ENCODE data around the gene IRF6.

GRCh38 chr1:209768354-209768774 lies 37.6 kb downstream of the IRF6 start:
- TF ChIP-seq CTCF (conservative IDR thresholded peaks at IDR 0.05; ENCODE audit: low read depth, low read length) (no peak), EZH2 (IDR thresholded peaks at IDR 0.05; ENCODE audit: low read length, unreplicated experiment) (no peak)

Data from PC-3 (cell line).